Inferior parietal cortex (tissue), 1 donor: ENCODE measurements around the gene NTN3.

Source experiments
- DNase-seq: peaks from one replicate; pipeline ENCODE4 v3.0.0-alpha.2; 2016; ENCODE audit errors: extremely low spot score

The NTN3 gene

GRCh38 chr16:2514333-2515179, 43.5 kb downstream of the NTN3 start:
- DNase-seq = no peak

DNA sequence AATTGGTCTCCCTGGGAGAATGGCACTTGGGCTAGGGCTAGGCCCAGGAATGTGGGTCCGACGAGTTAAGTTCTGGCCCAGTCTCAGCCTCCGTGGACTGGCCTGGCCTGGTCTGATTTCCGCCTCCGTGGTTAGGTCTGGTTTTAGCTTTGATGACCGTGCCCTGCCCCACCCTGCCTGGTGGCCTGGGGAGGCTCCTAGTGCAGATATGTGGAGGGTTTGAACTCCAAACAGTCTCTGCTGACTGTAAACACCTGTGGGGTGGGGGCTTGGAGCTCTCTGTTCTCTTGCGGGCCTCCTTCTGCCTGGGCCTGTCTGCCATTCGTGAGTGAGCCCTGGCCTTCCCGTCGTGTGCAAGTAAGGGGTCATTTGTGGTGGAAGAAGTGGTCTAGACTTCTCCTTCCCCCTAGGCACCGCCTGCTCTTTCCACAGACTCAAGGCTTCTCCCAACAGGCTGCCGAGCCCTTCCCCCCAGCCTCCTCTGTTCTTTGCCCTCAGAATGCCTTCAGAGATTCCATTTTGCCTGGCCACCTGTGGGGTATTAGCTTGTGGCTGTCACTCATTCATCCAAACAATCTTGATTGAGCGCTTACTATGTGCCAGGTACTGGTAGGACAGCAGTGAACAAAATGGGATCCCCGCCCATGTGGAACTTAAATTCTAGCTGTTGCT, 44.2 kb downstream of the NTN3 start:
- no peak for DNase-seq

- no peak for DNase-seq
These were observed 45.5 kb downstream of the NTN3 start for GRCh38 chr16:2516391-2517240.

DNA sequence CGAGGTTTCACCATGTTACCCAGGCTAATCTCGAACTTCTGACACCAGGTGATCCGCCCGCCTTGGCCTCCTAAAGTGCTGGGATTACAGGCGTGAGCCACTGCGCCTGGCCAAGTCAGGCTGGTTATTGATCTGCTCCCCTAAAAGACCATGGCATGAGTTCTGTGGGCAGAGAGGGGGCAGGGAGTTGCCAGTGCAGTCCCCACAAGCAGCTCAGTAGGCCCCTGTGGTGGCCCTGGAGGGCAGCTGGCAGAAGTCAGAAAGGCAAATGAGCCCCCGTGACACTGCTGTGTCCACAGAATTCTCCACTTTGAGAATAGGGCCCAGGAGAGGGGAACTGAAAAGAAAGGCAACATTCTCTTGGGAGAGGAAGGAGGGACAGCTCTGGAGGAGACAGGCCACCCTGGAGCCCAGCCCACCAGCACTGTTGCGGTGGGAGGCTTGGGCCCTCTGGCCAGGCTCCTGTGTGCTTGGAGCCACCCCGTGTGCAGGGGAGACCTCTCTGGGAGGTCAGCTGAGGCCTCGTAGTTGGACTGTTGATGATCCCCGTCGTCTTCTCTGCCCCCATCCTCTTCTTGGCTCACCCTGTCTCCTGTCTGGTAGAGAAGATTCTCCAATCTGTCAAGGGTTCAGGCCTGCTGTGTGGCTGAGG, 47.0 kb downstream of the NTN3 start:
- DNase-seq = no peak

DNA sequence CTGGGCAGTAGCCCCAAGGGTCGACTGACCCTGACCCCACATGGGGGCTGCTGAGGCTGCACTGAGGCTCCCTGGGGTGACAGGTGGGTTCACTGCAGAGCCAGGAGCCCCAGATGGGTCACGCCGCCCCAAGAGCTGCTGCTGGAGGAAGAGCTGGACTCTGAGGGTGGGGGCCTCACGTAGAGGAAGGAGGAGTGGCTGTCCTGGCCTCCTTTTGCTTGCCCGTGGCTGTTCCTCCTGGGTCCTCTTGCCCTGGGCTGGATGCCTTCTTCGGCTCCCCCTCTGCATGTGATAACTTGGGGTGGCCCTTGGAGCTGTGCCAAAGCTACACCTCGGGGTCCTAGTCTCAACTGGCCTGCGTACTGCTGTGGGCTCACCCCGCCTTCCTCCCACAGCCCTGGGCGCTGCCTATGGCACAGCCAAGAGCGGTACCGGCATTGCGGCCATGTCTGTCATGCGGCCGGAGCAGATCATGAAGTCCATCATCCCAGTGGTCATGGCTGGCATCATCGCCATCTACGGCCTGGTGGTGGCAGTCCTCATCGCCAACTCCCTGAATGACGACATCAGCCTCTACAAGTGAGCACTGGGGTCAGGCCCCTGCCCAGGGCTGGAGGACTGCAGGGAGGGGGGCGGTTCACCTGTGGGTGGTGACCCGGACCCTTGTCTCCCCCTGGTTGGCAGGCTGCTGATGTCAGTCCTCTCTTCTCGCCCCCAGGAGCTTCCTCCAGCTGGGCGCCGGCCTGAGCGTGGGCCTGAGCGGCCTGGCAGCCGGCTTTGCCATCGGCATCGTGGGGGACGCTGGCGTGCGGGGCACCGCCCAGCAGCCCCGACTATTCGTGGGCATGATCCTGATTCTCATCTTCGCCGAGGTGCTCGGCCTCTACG, 48.0 kb downstream of the NTN3 start:
- DNase-seq = no peak

DNA sequence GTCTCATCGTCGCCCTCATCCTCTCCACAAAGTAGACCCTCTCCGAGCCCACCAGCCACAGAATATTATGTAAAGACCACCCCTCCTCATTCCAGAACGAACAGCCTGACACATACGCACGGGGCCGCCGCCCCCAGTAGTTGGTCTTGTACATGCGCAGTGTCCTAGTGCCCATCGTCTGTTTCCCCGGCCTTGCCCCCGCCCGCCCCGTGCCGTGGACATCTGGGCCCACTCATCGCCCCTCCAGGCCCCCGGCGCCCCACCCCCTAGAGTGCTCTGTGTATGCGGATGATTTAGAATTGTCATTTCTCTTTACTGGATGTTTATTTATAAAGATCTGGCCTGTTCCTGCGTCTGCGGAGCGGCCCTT, 48.6 kb downstream of the NTN3 start:
- DNase-seq = no peak

DNA sequence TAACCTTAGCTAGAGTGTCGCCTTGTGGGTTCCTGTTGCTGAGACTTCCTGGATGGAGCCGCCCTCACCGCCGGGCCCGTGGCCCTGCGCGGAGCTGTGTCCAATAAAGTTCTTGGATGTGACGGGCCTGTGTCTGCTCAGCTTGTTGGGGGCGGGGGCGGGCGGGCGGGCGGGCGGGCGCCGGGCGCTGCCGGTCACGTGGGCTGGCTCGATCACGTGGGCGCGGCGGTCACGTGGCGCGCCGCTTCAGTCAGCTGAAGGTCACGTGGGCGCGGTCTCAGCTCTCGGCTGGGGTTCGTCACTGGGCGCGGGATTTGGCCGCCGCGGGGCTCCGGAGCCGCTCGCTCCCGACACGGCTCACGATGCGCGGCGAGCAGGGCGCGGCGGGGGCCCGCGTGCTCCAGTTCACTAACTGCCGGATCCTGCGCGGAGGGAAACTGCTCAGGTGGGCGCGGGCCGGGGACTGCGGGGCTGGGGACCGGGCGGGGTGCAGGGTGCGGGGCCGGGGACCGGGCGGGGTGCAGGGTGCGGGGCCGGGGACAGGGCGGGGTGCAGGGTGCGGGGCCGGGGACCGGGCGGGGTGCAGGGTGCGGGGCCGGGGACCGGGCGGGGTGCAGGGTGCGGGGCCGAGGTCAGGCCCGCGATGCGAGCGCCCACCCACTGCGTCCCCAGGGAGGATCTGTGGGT, 49.1 kb downstream of the NTN3 start, which contains the start of gene AMDHD2:
AMDHD2 (plus strand) TSS at position 275 of the 687 bp plus-strand sequence; CDS start at position 363, 88 bp downstream.
- peak; percentile 82 for DNase-seq

DNA sequence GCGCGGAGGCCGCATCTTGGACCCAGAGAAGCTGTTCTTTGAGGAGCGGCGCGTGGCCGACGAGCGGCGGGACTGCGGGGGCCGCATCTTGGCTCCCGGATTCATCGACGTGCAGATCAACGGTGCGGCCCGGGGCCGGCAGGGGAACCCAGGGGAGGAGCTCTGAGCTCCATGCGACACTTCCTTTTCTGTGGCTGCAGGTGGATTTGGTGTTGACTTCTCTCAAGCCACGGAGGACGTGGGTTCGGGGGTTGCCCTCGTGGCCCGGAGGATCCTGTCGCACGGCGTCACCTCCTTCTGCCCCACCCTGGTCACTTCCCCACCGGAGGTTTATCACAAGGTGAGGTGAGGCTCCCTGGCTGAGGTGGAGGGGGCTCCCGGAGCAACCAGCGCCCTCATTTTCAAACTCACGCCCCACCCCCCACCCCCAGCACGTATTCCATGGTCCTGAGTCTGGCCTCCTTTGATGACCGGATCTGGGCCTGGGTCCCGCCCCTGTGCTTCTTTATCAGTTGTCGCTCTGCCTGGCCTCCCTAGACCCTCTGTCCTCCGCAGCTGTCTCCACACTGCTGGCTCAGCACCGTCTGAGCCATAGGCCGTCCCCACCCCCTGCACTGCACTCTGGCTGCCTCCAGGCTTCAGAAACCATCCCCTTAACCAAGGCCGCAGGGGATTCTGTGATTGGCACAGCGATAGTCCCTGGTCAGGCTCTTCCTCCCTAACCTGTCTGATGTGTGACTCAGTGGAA, 49.9 kb downstream of the NTN3 start:
- DNase-seq = no peak
